Activated CD4-positive, alpha-beta T cell treated with anti-CD3 and anti-CD28 coated beads, Interleukin-2, Interleukin-4, amounts not matched to agents 100 ng/mL and 50 ng/mL, durations not matched to agents 16 hours and 8 hours (primary cell): Measurements from ENCODE around the gene GNGT2.
A peak's percentile ranks its signal among the peaks of the same experiment; 100 is the strongest.
"Not testable (repeated sequence)": the region's sequence is repeated elsewhere in the genome, so short reads cannot be mapped to it uniquely, and the experiment has no call there.

Source experiments
- DNase-seq: peaks from one replicate; pipeline ENCODE4 v3.0.0-alpha.2; 2020; ENCODE audit warnings: low spot score

Gene GNGT2

DNA sequence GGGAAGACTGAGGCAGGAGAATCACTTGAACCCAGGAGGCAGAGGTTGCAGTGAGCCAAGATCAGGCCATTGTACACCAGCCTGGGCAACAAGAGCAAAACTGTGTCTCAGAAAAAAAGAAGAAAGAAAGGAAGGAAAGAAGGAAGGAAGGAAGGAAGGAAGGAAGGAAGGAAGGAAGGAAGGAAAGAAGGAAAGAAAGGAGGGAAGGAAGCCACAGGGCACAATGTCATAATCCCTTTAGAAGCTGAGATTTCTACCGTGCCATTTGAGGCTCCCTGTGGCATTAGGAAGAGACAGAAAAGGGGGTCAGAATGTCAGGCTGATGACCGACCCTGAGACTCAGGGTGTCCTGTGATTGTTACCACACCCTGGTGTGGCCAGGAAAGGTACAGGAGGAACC lies 6.6 kb downstream of the GNGT2 start:
- DNase-seq: no peak

DNA sequence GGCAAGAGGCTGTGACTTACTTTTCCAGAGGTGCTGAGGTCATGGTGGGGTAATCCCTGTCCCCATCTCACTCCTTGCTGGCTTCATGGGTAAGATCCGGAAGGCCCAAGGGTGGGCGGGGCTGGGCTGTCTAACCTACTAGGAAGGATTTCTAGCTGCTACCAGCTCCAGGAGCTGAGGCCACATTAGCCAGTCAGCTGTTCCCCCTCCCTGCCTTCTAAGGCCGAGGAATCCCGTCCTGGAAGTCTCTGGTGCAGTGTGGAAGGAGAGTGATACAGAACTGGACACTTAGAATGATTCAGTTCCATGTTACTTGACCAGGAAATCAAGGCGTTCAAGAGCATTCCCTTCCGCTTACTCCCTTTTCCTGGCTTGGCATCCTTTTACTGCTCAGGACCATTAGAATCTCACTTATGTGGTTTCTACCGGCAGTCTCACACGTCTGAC lies 8.9 kb downstream of the GNGT2 start:
- DNase-seq: no peak

DNA sequence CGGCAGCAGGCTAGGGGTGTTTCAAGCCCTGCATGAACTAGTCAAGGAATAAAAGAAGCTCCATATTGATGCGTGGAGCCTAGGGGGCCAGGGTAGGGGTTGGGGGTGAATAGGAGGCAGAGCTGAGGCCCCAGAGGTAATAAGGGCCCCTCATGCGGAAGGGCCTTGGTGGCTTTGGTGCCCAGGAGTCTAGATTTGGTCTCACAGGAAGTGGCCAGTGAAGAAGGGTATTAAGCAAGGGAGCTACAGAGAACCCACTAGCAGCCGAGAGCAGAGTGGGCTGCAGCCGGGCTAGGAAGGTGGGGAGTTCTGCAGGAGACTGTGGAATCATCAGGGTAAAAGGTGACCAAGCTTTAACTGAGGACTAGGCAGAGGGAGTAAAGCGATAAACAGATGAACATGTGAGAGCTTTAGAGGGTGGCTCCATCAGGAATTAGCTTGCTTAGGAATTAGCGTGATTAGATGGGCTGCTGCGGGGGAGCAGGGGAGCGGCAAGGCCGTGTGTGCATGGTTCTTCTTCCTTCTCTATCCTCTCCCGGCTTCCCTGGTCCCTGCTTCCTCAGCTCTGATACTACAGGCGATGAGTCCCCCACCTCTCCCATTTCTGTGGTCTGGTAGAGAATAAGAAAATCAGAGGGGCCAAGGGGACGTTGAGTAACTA lies 9.8 kb downstream of the GNGT2 start:
- no peak for DNase-seq

DNA sequence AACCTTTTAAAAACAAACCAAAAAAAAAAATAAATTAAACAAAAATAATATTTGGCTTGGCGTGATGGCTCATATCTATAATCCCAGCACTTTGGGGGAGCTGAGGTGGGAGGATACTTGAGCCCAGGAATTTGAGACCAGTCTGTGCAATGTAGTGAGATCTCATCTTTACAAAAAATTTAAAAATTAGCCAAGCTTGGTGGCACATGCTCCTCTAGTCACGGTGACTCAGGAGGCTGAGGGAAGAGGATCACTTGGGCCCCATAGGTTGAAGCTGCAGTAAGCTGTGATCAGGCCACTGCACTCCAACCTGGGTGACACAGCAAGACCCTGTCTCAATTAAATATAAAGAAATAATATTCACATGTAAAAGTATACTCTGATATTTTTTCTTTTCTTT lies 12.2 kb downstream of the GNGT2 start:
- no peak for DNase-seq

DNA sequence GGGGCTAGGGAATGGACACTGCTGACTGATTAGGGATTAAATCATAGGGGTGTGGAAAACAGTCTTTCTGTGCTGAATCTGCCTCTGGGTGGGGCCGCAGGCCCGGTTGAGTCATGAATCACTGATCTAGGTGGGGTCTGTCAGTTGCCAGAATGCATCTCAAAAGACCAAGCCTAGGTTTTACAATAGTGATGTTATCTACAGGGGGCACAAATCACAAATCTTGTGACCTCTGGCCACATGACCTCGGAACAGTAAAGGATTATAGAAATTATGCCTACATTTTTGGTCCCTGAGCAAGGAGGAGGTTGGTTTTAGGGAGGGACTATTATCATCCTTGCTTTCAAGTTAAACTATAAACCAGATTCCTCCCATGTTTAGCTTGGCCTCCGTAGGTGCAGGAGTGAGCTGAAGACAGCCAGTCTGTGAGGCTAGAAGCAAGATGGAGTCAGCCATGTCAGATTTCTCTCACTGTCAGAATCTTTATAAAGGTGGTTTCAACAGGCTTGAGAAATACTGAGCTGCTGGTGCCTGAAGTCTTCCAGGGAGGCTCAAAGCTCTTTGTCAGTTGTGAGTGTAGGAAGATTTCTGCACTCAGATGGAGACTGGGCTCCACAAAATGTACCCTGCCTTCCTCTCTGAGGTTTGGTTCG lies 12.9 kb downstream of the GNGT2 start:
- no peak for DNase-seq

DNA sequence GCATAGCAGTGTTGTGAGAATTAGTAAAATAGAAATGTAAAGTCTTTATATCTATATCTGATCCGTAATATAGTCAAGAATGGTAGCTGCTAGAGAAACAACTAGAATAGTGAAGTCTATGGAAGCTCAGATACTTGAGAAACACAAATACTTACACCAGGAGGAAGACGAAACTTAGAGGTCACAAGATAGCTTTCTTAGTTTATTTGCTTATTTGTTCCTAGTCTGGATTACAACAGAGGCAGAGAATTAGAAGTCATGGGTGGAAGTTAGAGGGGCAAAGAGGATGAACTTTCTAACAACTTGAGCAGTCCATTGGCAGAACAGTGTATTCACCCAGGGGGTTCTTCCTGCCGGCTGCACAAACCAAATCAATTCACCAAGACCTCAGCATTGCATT lies 13.9 kb downstream of the GNGT2 start:
- DNase-seq: no peak

DNA sequence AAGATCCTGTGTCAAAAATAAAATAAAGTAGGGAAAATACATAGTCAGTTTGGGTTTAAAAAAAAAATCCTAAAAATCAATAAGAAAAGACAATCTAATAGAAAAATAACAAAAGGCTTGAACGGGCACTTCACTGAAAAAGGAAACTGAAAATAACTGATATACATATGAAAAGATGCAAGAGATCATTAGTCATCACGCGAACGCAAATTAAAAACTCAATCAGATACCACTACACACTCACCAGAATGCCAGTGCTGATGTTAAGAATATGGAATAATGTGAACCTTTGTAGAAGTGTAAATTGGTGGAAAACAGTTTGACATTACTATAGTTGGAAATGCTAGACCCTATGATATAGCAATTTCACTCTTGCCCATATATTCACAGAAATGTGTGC lies 14.6 kb downstream of the GNGT2 start:
- DNase-seq: peak; percentile 36

DNA sequence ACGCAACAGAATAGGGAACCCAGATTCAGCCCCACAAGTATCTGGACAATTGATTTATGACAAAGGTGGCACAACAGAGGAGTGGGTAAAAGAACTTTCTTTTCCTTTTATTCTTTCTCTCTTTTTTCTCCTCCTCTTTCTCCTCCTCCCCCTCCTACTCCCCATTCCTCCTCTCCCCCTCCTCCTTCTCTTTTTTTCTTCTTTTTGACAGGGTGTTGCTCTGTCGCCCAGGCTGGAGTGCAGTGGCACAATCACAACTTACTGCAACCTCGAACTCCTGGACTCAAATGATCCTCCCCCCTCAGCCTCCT lies 16.1 kb downstream of the GNGT2 start:
- DNase-seq: no peak

DNA sequence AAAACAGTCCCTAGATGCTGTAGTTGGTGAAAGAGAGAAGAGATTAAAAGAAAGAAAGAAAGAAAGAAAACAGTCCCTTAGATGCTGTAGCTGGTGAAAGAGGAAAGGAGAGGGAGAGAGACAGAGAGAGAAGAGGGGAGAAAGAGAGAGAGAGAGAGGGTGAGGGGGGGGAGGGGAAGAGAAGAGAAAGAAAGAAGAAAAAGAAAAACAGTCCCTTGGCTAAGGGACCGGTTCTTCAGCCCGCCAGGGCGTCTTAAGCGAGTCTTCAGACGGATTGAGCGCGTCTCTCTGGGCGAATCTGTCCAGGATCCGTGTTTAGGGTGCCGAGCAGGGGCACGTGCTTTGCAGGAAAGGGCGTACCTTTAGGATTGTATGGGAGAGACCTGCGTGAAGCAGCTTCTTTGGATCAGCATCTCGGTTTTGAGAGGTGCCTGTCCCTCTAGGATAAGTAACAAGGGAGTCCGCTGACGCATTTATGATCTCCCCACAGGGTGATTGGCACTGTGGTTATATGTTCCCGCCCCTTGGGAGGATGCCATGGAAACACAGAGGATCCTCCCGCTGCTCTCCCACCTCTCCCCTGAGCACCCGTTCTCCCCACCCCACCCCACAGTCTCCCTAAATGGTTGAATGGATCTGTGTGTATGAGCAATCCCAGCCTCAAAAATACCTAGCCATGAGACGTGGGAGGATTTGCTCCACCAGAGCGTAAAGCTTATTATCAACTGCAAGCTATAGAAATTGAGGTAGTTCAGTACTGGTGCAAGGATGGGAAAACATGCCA lies 16.7 kb downstream of the GNGT2 start:
- DNase-seq: peak; percentile 34

DNA sequence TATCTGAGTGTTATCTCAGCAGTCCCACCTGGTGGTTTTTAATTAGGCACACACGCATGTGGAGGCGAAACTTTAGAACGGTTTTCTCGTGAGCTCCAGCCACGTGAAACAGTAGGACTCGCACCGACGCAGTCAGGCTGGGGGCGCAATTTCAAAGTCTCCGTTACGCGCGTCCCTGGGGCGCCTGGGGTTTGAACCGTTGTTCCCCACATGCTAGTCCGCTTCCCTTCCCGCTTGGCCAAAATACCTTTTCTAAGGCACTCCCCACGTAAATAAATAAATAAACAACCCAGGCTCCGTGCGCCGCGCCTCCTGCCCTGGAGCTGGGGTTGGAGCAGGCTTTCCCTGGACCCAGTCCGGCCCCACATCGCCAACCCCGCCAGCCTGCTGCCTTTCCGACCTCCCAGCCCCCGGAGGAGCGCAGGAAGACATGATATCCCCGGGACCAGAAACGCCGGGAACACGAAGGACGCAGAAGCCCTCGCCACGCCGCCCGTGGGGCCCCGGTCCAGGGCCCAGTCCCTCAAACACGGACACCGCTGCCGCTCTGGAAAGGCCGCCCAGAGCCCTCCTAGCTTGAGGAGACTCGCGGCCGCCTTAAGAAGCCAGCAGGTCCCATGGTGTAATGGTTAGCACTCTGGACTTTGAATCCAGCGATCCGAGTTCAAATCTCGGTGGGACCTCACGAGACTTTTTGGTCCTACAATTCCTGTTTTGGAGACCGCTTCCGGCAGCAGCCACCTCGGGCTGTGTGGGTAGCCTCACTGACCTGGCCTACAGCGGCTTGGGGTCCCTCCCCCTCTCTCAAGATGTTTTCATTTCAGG lies 18.2 kb downstream of the GNGT2 start:
- peak; percentile 94 for DNase-seq

DNA sequence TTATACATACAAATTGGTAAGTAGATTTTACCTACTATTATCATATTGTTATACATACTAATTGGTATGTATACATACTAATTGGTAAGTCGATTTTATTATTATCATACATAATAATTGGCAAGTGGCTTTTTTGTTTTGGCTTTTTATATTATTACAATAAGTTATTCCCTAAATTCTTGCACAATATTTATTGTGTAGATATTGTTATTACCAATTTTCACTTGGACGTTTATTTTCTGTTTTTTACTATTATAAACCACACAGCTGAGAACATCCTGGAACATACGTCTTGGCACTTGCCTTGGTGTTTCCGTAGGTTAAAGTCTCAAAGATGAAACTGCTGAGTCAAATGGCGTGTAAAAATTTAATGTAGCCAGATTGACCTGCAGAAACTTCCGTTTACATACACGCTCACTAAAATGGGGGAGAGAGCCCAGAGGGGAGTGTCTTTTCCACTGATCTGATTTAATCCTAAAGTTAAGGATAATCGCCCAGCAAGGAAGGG lies 18.9 kb downstream of the GNGT2 start:
- peak; percentile 81 for DNase-seq

DNA sequence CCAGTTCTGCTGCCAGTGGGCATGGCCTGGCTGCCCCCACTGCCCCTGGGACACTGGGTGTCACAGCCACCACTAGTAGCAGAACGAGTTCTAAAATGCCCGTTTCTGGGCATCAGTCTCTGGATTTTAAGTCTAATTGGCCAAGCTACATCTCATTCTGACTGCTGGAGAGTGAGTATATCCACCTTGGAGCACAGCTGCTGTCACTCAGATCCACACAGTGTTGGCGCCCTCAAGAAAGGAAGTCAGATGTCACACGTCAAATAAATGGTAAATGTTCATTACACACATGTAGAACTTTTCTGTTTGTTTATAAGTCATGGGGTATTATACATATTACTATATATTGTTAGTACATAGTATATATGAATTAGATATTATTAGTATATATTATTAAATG lies 19.4 kb downstream of the GNGT2 start:
- DNase-seq: no peak

DNA sequence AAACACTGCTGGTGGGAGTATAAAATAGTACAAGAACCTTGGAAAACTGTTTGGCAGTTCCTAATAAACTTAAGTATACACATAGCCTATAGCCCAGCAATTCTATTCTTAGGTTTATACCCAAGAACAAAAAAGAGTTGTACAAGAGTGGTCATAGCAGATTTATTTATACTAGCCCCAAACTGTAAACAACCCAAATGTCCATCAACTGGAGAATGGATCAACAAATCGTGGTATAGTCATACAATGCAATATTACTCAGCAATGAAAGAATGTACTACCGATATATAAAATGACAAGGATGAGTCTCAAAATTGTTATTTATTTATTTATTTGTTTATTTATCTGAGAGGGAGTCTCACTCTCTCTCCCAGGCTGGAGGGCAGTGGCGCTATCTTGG lies 23.1 kb downstream of the GNGT2 start:
- DNase-seq: no peak

DNA sequence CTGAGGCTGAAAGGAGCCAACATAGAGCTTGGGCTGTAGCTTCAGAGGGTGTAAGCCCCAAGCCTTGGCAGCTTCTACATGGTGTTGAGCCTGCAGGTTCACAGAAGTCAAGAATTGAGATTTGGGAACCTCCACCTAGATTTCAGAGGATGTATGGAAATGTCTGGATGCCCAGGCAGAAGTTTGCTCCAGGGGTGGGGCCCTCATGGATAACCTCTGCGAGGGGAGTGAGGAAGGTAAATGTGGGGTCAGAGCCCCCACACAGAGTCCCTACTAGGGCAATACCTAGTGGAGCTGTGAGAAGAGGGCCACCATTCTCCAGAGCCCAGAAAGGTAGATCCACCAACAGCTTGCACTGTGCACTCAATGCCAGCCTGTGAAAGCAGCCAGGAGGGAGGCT lies 25.0 kb downstream of the GNGT2 start:
- DNase-seq: not testable (repeated sequence)

DNA sequence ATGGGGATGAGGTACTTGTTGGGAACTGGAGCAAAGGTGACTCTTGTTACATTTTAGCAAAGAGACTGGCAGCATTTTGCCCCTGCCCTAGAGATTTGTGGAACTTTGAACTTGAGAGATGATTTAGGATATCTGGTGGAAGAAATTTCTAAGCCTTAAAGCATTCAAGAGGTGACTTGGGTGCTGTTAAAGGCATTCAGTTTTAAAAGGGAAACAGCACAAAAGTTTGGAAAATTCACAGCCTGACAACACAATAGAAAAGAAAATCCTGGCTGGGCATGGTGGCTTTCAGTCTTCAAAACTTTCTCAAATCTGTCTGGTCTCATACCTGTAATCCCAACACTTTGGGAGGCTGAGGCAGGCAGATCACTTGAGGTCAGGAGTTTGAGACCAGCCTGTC lies 25.9 kb downstream of the GNGT2 start:
- DNase-seq: not testable (repeated sequence)

DNA sequence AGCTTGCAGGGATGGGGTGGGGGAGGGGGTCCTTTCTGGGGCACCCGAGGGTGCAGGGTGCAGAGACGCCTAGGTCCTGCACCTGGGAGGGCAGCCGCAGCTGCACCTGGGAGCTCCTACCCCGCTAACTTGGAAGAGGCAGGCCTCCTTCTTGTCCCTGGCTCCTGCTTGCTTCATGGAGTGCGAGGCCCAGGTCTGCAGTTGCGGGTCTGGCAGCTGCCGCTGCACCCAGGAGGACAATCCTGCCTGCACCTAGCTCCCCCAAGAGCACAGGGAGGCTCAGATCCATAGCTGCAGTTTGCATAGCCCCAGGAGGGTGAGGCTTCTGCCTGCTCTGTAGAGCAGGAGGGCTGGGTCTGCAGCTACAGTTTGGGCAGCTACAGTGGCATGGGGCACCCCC lies 26.6 kb downstream of the GNGT2 start:
- no peak for DNase-seq

DNA sequence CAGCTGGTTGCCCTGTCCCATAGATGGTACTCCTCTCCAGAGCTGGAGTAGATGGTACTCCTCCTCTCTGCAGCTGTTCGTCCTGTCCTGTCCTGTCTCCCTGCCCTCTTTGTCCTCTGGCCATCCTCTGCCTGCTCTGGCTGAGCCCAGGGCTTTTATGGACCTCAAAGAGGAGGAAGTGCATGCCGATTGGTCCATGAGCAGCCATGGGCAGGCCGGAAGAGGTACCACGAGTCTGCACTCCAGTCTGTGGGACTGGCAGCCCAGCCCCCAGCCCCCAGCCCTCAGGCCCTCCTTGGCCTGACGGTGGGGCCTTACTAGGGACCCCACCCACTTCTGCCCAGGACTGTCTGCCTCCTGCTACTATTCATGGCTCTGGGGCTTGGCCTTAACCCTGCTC lies 27.0 kb downstream of the GNGT2 start:
- no peak for DNase-seq

DNA sequence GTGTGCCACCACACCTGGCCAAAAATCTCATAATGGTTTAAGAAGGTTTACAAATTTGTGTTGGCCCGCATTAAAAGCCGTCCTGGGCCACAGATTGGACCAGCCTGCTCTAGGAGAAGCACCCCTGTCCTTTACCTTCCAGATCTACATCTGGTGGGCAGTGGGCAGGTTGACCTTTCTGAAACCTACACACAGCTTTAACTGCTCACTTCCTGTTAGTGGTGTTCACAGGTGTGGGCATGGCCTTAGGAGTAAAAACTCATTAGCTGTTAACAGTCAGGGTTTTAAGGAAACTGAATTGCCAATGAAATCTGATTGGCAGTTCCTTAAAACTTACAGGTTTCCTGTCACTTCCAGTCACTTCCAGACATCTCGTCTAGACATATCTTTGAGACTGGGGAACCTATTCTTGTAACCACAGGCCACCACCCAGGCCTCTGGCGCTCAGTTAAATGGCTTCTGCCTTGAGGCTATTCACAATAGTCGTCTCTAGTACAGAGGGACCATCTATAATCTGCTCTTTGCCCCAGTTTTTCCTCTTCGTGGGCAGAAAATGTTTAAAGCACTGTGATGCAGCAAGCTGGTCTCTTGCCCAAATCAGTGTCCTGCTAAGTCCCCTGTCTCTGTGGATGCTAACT lies 29.3 kb downstream of the GNGT2 start:
- DNase-seq: no peak

DNA sequence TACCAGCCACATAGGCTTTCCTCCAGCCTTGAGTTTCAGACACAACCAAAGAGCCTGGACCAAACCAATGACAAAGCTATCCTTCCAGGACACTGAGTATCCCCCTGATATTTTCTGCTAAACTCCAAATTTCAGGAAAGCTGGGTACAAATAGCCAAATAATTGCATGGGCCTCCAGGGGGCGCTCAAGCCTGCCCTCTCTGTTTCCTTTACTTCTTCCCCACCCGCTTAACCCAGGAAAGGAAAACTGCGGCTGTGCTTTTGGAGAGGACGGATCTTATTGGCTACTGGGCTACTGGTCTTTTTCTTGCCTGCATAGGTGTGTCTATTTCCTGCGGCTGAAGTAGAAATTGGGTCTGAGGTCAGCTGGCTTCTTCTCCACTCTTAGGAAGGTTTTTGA lies 30.1 kb downstream of the GNGT2 start:
- DNase-seq: peak; percentile 53

DNA sequence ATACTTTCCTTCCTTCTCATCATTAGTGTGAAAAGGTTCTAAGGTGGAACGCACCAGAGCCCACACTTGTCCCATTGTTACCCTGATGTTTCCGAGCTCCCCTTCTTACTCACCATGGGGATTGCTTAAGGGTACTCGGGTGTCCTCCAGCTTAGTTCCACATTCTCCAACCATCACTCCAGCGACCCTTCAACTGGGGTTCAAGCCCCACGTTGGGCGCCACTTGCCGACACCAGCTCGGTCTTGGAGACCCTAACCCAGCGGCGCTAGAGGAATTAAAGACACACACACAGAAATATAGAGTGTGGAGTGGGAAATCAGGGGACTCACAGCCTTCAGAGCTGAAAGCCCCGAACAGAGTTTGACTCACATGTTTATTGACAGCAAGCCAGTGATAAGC lies 34.4 kb downstream of the GNGT2 start:
- DNase-seq: not testable (repeated sequence)

DNA sequence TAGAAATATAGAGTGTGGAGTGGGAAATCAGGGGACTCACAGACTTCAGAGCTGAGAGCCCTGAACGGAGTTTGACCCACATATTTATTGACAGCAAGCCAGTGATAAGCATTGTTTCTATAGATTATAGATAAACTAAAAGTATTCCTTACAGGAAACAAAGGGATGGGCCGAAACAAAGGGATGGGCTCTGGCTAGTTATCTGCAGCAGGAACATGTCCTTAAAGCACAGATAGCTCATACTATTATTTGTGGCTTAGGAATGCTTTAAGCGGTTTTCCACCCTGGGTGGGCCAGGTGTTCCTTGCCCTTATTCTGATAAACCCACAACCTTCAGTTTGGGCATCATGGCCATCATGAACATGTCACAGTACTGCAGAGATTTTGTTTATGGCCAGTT lies 39.7 kb downstream of the GNGT2 start:
- not testable (repeated sequence) for DNase-seq

DNA sequence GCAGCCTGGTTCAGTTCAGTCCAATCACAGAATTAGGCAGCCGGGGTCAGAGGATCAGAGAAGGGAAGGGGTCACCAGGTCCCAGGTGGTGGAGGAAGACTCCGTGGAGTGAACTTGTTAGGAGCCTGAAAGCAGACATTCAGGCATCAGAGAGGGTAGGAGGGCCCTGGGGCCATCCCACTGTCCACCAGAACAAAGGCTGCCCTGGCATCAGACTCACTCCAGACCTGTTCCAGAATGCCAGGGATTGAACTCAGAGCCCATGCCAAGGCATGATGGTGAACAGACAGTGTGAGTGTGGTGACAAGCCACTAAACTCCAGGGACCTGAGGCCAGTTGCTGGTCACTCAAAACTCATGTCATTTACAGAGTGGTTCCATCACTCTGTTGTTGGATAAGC lies 40.2 kb downstream of the GNGT2 start:
- no peak for DNase-seq
